Neural progenitor cell (in vitro differentiated cells): ENCODE results near the gene CLRN3. TPM values are rescaled to one million over a fixed set of nuclear protein-coding genes. Genes with fewer than 3 reads are reported as not detected.

Experiments
- DNase-seq: peaks from one replicate; pipeline ENCODE4 v3.0.0-alpha.2; 2016; ENCODE audit warnings: low spot score
- H2AFZ ChIP-seq: fragments of 200-600 bp; sonication (generic); replicated peaks from 2 replicates; pipeline ENCODE4 v1.6.1; 2016; ENCODE audit warnings: antibody characterized with exemption
- H3F3A ChIP-seq: fragments of 200-600 bp; sonication (generic); 2 replicates; pipeline ENCODE4 v1.6.1; 2016; ENCODE audit warnings: antibody characterized with exemption, low read depth
- H3K27ac ChIP-seq: fragments of 200-600 bp; sonication (generic); 2 replicates; pipeline ENCODE4 v1.5.1; 2016; ENCODE audit warnings: mild to moderate bottlenecking
- H3K27me3 ChIP-seq: fragments of 200-600 bp; sonication (generic); 2 replicates; pipeline ENCODE4 v1.6.1; 2016; ENCODE audit warnings: mild to moderate bottlenecking, moderate library complexity
- H3K36me3 ChIP-seq: fragments of 200-600 bp; sonication (generic); 2 replicates; pipeline ENCODE4 v1.5.1; 2016
- H3K4me1 ChIP-seq: fragments of 200-600 bp; sonication (generic); 2 replicates; pipeline ENCODE4 v1.6.1; 2016; ENCODE audit warnings: mixed run types
- H3K4me2 ChIP-seq: fragments of 200-600 bp; sonication (generic); 2 replicates; pipeline ENCODE4 v1.6.1; 2016
- H3K4me3 ChIP-seq: fragments of 200-600 bp; sonication (generic); 2 replicates; pipeline ENCODE4 v1.5.1; 2016
- H3K79me2 ChIP-seq: fragments of 200-600 bp; sonication (generic); 2 replicates; pipeline ENCODE4 v1.6.1; 2016; ENCODE audit warnings: low read depth
- H3K9ac ChIP-seq: fragments of 200-600 bp; sonication (generic); 2 replicates; pipeline ENCODE4 v1.6.1; 2016
- H3K9me3 ChIP-seq: fragments of 200-600 bp; sonication (generic); 2 replicates; pipeline ENCODE4 v1.5.1; 2016; ENCODE audit warnings: low read depth
- H4K20me1 ChIP-seq: fragments of 200-600 bp; sonication (generic); 2 replicates; pipeline ENCODE4 v1.6.1; 2016; ENCODE audit warnings: low read depth
- H3K27ac Mint-ChIP-seq: 3 replicates; pipeline ENCODE4 v1.8.0; 2021; ENCODE audit warnings: mixed read lengths
- H3K27me3 Mint-ChIP-seq: 2 replicates; pipeline ENCODE4 v1.8.0; 2022; ENCODE audit warnings: low read depth, mild to moderate bottlenecking, inconsistent platforms, moderate library complexity, mixed read lengths; ENCODE audit not compliant: insufficient read depth
- H3K36me3 Mint-ChIP-seq: 3 replicates; pipeline ENCODE4 v1.8.0; 2021; ENCODE audit warnings: mixed read lengths
- H3K4me1 Mint-ChIP-seq: 3 replicates; pipeline ENCODE4 v1.8.0; 2021; ENCODE audit warnings: mixed read lengths
- H3K4me3 Mint-ChIP-seq: 3 replicates; pipeline ENCODE4 v1.8.0; 2021; ENCODE audit warnings: mild to moderate bottlenecking, moderate library complexity, mixed read lengths
- H3K9me3 Mint-ChIP-seq: 3 replicates; pipeline ENCODE4 v1.8.0; 2020; ENCODE audit warnings: mixed read lengths
- EZH2 ChIP-seq: fragments of 200-600 bp; sonication (generic); IDR thresholded peaks from 2 replicates; pipeline ENCODE4 v1.6.1; 2017; ENCODE audit warnings: antibody characterized with exemption, mild to moderate bottlenecking, moderate library complexity
- EZH2phosphoT487 ChIP-seq: fragments of 200-600 bp; sonication (generic); IDR thresholded peaks from 2 replicates; pipeline ENCODE4 v1.6.1; 2017; ENCODE audit warnings: antibody characterized with exemption
- total RNA-seq: library from RNA; depleted of rRNA; stranded (reverse); fragments of >200 nt; gene quantifications from 2 replicates; pipeline ENCODE4 v1.2.3, GENCODE V29; 2015; ENCODE audit warnings: low replicate concordance
- TF ChIP-seq, protein P1 (sequence below): fragments of 200-600 bp; sonication (generic); IDR thresholded peaks from 2 replicates; pipeline ENCODE4 v1.5.1; 2017; ENCODE audit warnings: antibody characterized with exemption, mild to moderate bottlenecking

Gene CLRN3
- total RNA-seq, 1 donor from 2014 or later: not detected

DNA sequence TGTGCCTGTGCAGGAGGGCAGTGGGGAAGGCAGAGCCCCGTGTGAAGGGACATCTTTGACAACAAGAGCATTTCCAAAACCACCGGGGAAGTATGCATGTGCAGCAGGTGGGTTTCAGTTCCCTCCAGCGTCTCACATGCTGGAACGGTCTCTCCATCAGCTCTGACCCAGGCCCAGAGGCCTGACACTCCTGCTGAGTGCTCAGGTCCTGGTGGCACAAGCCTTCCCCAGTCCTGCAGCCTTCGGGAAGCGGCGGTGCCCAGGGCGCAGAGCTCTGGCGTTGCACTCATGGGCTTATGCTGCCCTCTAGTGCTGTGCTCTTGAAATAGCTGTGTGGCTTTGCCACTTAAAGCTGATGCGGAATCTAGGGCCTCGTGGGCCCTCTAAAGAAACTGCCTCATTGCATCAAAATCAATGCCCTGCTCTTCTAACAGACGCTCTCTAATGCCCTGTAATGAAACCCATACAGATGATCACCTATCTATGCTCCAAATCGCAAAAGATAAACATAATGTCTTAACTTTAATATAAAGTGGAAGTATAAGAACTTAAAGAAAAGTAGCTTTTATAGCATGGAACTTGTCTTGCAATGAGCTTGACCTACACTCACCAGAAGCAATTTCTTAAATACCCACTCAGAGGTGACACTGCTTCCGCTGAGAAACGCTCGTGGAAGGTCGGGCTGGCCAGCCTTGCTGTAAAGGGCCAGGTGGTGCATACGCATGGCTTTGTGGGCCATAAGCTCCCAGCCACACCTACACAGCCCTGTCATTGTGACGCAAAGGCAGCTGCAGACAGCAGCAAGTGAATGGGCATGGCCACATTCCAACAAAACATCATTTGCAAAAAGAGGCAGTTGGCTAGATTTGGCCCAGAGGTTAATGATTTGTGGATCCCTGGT is 38.6 kb downstream of the CLRN3 start:
- H3K4me1 ChIP-seq: peaks cover 20% of the 10 kb centered on the region
- peak; percentile 87 for DNase-seq
- no peak overlapping the region for H3K4me2 ChIP-seq
- no peaks in the 10 kb centered on the region for H3K9me3 Mint-ChIP-seq
- no peak overlapping the region for H3K27ac ChIP-seq
- no peaks in the 10 kb centered on the region for H3K36me3 Mint-ChIP-seq
- no peak overlapping the region for H2AFZ ChIP-seq
- TF ChIP-seq, protein P1, sequence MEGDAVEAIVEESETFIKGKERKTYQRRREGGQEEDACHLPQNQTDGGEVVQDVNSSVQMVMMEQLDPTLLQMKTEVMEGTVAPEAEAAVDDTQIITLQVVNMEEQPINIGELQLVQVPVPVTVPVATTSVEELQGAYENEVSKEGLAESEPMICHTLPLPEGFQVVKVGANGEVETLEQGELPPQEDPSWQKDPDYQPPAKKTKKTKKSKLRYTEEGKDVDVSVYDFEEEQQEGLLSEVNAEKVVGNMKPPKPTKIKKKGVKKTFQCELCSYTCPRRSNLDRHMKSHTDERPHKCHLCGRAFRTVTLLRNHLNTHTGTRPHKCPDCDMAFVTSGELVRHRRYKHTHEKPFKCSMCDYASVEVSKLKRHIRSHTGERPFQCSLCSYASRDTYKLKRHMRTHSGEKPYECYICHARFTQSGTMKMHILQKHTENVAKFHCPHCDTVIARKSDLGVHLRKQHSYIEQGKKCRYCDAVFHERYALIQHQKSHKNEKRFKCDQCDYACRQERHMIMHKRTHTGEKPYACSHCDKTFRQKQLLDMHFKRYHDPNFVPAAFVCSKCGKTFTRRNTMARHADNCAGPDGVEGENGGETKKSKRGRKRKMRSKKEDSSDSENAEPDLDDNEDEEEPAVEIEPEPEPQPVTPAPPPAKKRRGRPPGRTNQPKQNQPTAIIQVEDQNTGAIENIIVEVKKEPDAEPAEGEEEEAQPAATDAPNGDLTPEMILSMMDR: peak; percentile 71
- no peak for TF ChIP-seq EZH2phosphoT487
- TF ChIP-seq EZH2: no peak
- no peak overlapping the region for H3K9ac ChIP-seq
- no peaks in the 10 kb centered on the region for H3K79me2 ChIP-seq
- H3K4me1 Mint-ChIP-seq: peaks cover 38% of the 10 kb centered on the region
- peaks cover 15% of the 10 kb centered on the region for H3K27me3 Mint-ChIP-seq
- H3K27me3 ChIP-seq: peaks cover 71% of the 10 kb centered on the region
- no peaks in the 10 kb centered on the region for H3K36me3 ChIP-seq
- H3K27ac Mint-ChIP-seq: no peak overlapping the region
- peaks cover 43% of the 10 kb centered on the region for H4K20me1 ChIP-seq
- no peak overlapping the region for H3K4me3 ChIP-seq
- peaks cover 23% of the 10 kb centered on the region for H3F3A ChIP-seq
- no peaks in the 10 kb centered on the region for H3K9me3 ChIP-seq
- H3K4me3 Mint-ChIP-seq: no peak overlapping the region

DNA sequence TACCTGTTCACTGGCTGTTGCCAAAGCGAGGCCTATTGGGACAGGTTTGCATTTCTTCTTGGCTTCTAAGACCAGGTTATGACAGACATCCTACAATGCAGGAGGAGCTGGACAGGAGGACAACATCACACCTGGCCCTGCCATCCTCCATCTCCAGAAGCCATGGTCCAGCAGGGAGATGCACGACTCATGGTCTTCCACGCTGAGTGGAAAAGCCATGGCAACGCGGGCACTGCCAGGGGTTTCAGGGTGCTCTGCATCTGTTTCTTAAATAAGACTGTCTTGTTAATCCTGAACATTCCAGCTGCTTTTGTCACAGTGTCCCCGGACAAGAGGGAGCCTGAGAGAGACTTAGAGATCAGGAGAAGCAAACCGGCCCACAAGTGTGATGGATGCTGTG is 40.3 kb downstream of the CLRN3 start:
- peaks cover 15% of the 10 kb centered on the region for H3K27me3 Mint-ChIP-seq
- no peak overlapping the region for H3K27ac Mint-ChIP-seq
- peaks cover 20% of the 10 kb centered on the region for H3K4me1 ChIP-seq
- no peak overlapping the region for H3K4me2 ChIP-seq
- peaks cover 88% of the 10 kb centered on the region for H3K27me3 ChIP-seq
- no peaks in the 10 kb centered on the region for H3K9me3 Mint-ChIP-seq
- H3K4me3 ChIP-seq: no peak overlapping the region
- peak overlapping the region; percentile 35 for H3K4me3 Mint-ChIP-seq
- no peak overlapping the region for H2AFZ ChIP-seq
- no peaks in the 10 kb centered on the region for H3K36me3 ChIP-seq
- DNase-seq: no peak
- no peaks in the 10 kb centered on the region for H3K36me3 Mint-ChIP-seq
- TF ChIP-seq EZH2 (no peak), EZH2phosphoT487 (no peak)
- TF ChIP-seq, protein P1: no peak
- no peaks in the 10 kb centered on the region for H3K9me3 ChIP-seq
- no peaks in the 10 kb centered on the region for H3K79me2 ChIP-seq
- H3K9ac ChIP-seq: no peak overlapping the region
- peaks cover 23% of the 10 kb centered on the region for H3F3A ChIP-seq
- no peak overlapping the region for H3K27ac ChIP-seq
- peaks cover 51% of the 10 kb centered on the region for H4K20me1 ChIP-seq
- H3K4me1 Mint-ChIP-seq: peaks cover 38% of the 10 kb centered on the region

DNA sequence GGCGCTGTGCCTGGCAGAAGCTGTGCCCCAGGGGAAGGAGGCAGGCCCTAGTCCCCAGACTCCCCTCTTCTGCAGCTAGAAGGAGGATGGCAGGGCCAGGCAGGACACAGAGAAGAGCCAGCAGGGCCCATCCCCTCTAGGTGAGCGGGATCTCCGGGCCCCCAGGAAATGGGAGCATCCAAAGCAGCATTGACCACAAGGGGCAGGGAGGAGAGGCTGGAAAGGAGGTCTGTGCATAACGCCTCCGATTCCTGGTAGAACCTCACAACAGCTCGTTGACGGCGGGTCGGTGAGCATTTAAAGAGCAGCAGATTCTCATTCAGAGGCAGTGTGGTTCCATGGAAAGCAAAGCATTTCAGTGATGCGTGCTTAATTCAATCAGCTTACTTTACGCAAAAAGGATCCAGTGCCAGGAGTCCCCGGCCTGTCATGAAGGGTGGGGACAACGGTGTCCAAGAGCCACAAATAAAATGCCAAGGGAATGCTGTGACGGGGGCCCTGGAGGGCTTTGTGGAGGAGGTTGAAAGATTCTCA is 41.0 kb downstream of the CLRN3 start:
- peaks cover 38% of the 10 kb centered on the region for H3K4me1 Mint-ChIP-seq
- no peaks in the 10 kb centered on the region for H3K36me3 Mint-ChIP-seq
- Histone ChIP-seq H3K27me3 (peaks cover 95% of the 10 kb centered on the region), H3K79me2 (no peaks in the 10 kb centered on the region), H3F3A (peaks cover 23% of the 10 kb centered on the region), H3K27ac (no peak overlapping the region), H3K36me3 (no peaks in the 10 kb centered on the region), H2AFZ (no peak overlapping the region), H3K4me1 (peaks cover 20% of the 10 kb centered on the region), H3K4me3 (no peak overlapping the region), H3K9me3 (no peaks in the 10 kb centered on the region), H4K20me1 (peaks cover 54% of the 10 kb centered on the region), H3K9ac (no peak overlapping the region), H3K4me2 (peak overlapping the region; percentile 42)
- peak overlapping the region; percentile 24 for H3K4me3 Mint-ChIP-seq
- H3K27ac Mint-ChIP-seq: peak overlapping the region; percentile 73
- peak; percentile 86 for DNase-seq
- H3K27me3 Mint-ChIP-seq: peaks cover 15% of the 10 kb centered on the region
- no peak for TF ChIP-seq EZH2
- TF ChIP-seq, protein P1: no peak
- no peak for TF ChIP-seq EZH2phosphoT487
- H3K9me3 Mint-ChIP-seq: no peaks in the 10 kb centered on the region
